Measurements from ENCODE around the gene ISY1.

DNA sequence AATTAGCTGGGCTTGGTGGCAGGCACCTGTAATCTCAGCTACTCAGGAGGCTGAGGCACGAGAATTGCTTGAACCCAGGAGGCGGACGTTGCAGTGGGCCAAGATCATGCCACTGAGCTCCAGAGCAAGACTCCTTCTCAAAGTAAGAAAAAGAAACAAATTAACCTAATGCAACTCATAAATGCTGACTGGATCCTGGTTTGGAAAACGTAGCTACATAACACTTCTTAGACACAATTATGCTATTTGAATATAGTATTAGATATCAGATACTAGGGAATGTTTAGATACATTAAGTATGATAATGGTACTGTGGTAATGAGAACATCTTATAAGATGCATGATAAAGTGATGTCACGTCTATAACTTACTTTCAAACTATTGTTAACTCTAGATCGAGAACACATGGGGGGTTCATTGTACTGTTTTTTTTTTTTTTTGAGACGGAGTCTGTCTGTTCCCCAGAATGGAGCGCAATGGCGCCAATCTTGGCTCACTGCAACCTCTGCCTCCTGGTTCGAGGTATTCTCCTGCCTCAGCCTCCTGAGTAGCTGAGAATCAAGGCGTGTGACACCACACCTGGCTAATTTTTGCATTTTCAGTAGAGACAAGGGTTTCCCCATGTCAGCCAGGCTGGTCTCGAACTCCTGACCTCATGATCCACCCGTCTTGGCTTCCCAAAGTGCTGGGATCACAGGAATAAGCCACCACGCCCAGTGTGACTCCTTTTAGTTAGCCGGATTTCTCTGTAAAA is 5.9 kb upstream of the ISY1 start:
- no peak for TF ChIP-seq POLR2A (IDR thresholded peaks at IDR 0.05)
- TF ChIP-seq, protein P1, sequence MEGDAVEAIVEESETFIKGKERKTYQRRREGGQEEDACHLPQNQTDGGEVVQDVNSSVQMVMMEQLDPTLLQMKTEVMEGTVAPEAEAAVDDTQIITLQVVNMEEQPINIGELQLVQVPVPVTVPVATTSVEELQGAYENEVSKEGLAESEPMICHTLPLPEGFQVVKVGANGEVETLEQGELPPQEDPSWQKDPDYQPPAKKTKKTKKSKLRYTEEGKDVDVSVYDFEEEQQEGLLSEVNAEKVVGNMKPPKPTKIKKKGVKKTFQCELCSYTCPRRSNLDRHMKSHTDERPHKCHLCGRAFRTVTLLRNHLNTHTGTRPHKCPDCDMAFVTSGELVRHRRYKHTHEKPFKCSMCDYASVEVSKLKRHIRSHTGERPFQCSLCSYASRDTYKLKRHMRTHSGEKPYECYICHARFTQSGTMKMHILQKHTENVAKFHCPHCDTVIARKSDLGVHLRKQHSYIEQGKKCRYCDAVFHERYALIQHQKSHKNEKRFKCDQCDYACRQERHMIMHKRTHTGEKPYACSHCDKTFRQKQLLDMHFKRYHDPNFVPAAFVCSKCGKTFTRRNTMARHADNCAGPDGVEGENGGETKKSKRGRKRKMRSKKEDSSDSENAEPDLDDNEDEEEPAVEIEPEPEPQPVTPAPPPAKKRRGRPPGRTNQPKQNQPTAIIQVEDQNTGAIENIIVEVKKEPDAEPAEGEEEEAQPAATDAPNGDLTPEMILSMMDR (IDR thresholded peaks at IDR 0.05), result no peak
